CD14-positive monocyte (primary cell): ENCODE data around the gene ECM2. TPM values are rescaled to one million over a fixed set of nuclear protein-coding genes. Genes with fewer than 3 reads are reported as not detected.

ENCODE experiments used
- DNase-seq, 3 donors: peaks; one replicate each; pipeline ENCODE4 v3.0.0-alpha.2; 2011 to 2022
- H2AFZ ChIP-seq: 2 replicates; pipeline ENCODE4 v1.6.0; 2012; ENCODE audit warnings: mild to moderate bottlenecking, low read depth, low read length, inconsistent platforms; ENCODE audit not compliant: insufficient read depth, poor library complexity, severe bottlenecking
- H3K27ac ChIP-seq, 2 donors: 1 replicate in 1 of 2; 2 replicates in 1 of 2; pipeline ENCODE4 v1.5.1; 2012 to 2013; ENCODE audit warnings: low read length in 2 of 2, control low read depth in 1 of 2, inconsistent platforms in 1 of 2, low read depth in 1 of 2, mild to moderate bottlenecking in 1 of 2
- H3K27me3 ChIP-seq, 2 donors: one replicate each; pipeline versions ENCODE4 v1.6.0 to v1.6.1; 2011 to 2013; ENCODE audit warnings: low read length in 2 of 2; ENCODE audit not compliant: control insufficient read depth in 2 of 2, insufficient read depth in 2 of 2
- H3K36me3 ChIP-seq, 2 donors: replicated peaks in 1 of 2; 1 replicate in 1 of 2; 2 replicates in 1 of 2; pipeline versions ENCODE4 v1.5.1 to v1.6.1; 2012 to 2013; ENCODE audit warnings: low read length in 2 of 2, control low read depth in 1 of 2, inconsistent platforms in 1 of 2, mild to moderate bottlenecking in 1 of 2; ENCODE audit not compliant: insufficient read depth in 2 of 2, control insufficient read depth in 1 of 2
- H3K4me1 ChIP-seq, 2 donors: 1 replicate in 1 of 2; 2 replicates in 1 of 2; pipeline versions ENCODE4 v1.5.1 to v1.6.1; 2012 to 2013; ENCODE audit warnings: low read length in 2 of 2, control low read depth in 1 of 2, inconsistent platforms in 1 of 2, mild to moderate bottlenecking in 1 of 2, moderate library complexity in 1 of 2; ENCODE audit not compliant: insufficient read depth in 2 of 2, control insufficient read depth in 1 of 2
- H3K4me2 ChIP-seq: replicated peaks from 2 replicates; pipeline ENCODE3; 2012; ENCODE audit warnings: low read length, moderate library complexity, mild to moderate bottlenecking; ENCODE audit not compliant: poor library complexity, severe bottlenecking; ENCODE audit errors: extremely low read depth
- H3K4me3 ChIP-seq, 3 experiments: fragments of 200-600 bp in 1 of 3; sonication (generic) in 1 of 3; replicated peaks in 1 of 3; 1 replicate in 2 of 3; 2 replicates in 1 of 3; pipeline ENCODE4 v1.5.1; 2011 to 2013; ENCODE audit warnings: low read length in 3 of 3, mild to moderate bottlenecking in 3 of 3, control low read depth in 2 of 3, low read depth in 2 of 3, inconsistent platforms in 1 of 3, moderate library complexity in 1 of 3
- H3K79me2 ChIP-seq: 2 replicates; pipeline ENCODE4 v1.6.0; 2012; ENCODE audit warnings: mild to moderate bottlenecking, control low read depth, inconsistent platforms, low read length, moderate library complexity; ENCODE audit not compliant: insufficient read depth
- H3K9ac ChIP-seq: 2 replicates; pipeline ENCODE4 v1.6.0; 2017; ENCODE audit warnings: low read length, mild to moderate bottlenecking; ENCODE audit not compliant: insufficient read depth, poor library complexity, severe bottlenecking
- H3K9me3 ChIP-seq, 2 donors: replicated peaks in 1 of 2; 1 replicate in 1 of 2; 2 replicates in 1 of 2; pipeline versions ENCODE4 v1.5.1 to v1.6.1; 2012 to 2013; ENCODE audit warnings: low read length in 2 of 2, control low read depth in 1 of 2; ENCODE audit not compliant: control insufficient read depth in 1 of 2, insufficient read depth in 1 of 2
- H4K20me1 ChIP-seq: 2 replicates; pipeline ENCODE4 v1.6.0; 2012; ENCODE audit warnings: mild to moderate bottlenecking, low read length, control low read depth, moderate library complexity; ENCODE audit not compliant: insufficient read depth
- H3K27ac Mint-ChIP-seq, 7 donors: one replicate each; pipeline ENCODE4 v1.8.0; 2020; ENCODE audit warnings: mild to moderate bottlenecking in 7 of 7, mixed read lengths in 7 of 7, moderate library complexity in 6 of 7, inconsistent platforms in 2 of 7
- H3K27me3 Mint-ChIP-seq, 3 donors: one replicate each; pipeline ENCODE4 v1.8.0; 2021 to 2022; ENCODE audit warnings: low read depth in 3 of 3, mild to moderate bottlenecking in 3 of 3, mixed read lengths in 3 of 3, moderate library complexity in 3 of 3, inconsistent platforms in 1 of 3
- H3K36me3 Mint-ChIP-seq, 2 donors: one replicate each; pipeline ENCODE4 v1.8.0; 2020; ENCODE audit warnings: mixed read lengths in 2 of 2, inconsistent platforms in 1 of 2, mild to moderate bottlenecking in 1 of 2
- H3K4me1 Mint-ChIP-seq: one replicate; pipeline ENCODE4 v1.8.0; 2020; ENCODE audit warnings: mild to moderate bottlenecking, mixed read lengths
- H3K4me3 Mint-ChIP-seq, 2 donors: one replicate each; pipeline ENCODE4 v1.8.0; 2020; ENCODE audit warnings: mild to moderate bottlenecking in 2 of 2, mixed read lengths in 2 of 2, moderate library complexity in 1 of 2
- H3K9me3 Mint-ChIP-seq, 7 donors: one replicate each; pipeline ENCODE4 v1.8.0; 2020 to 2022; ENCODE audit warnings: mixed read lengths in 7 of 7, mild to moderate bottlenecking in 6 of 7, moderate library complexity in 6 of 7, inconsistent platforms in 2 of 7
- CTCF ChIP-seq: fragments of 200-600 bp; IDR thresholded peaks from one replicate; pipeline ENCODE4 v1.8.0; 2022; ENCODE audit warnings: antibody characterized with exemption, mild to moderate bottlenecking
- WGBS: methylation state at CpG from one replicate; pipeline ENCODE4 v1.1.5; 2013; ENCODE audit warnings: missing lambda C conversion rate; ENCODE audit not compliant: insufficient coverage; 5-methylcytosine and 5-hydroxymethylcytosine counted together
- intact Hi-C, 2 donors: fragments of 100-400 bp; cut with micrococcal nuclease; formaldehyde crosslinking; loops; one replicate each; pipeline versions ENCODE4 v1.15.0 to v1.15.1; 2023
- polyA plus RNA-seq, 3 donors: library from polyadenylated mRNA; depleted of rRNA in 1 of 3; unstranded in 2 of 3; stranded (reverse) in 1 of 3; fragments of 300-500 nt in 2 of 3; fragments of >200 nt in 1 of 3; fragmentation: Illumina TruSeq in 2 of 3; gene quantifications; 1 replicate in 2 of 3; 2 replicates in 1 of 3; pipeline ENCODE4 v1.2.3, GENCODE V29; 2012 to 2021

The ECM2 gene
- polyA plus RNA-seq, 3 donors, result 0.15 TPM; not detected in 2

- Histone ChIP-seq H3K36me3 (no peaks in the 10 kb centered on the region), H3K79me2 (no peaks in the 10 kb centered on the region), H3K27ac (no peak overlapping the region), H3K9me3 (no peaks in the 10 kb centered on the region), H3K4me2 (no peak overlapping the region), H3K4me1 (no peaks in the 10 kb centered on the region), H4K20me1 (no peaks in the 10 kb centered on the region), H3K4me3 (no peak overlapping the region), H3K27me3 (no peaks in the 10 kb centered on the region), H3K9ac (no peak overlapping the region), H2AFZ (no peak overlapping the region)
- Mint-ChIP-seq H3K27ac (no peak overlapping the region), H3K4me1 (no peaks in the 10 kb centered on the region), H3K4me3 (no peak overlapping the region), H3K27me3 (peaks cover 0 to 3% (median 0%) of the 10 kb centered on the region in 3 donors), H3K36me3 (peaks cover 1 to 3% of the 10 kb centered on the region in 2 donors), H3K9me3 (no peaks in the 10 kb centered on the region)
- intact Hi-C loops, result no loop called here
- TF ChIP-seq CTCF, result no peak
- WGBS, result 100% methylated on average over 1 of the region's 5 CpGs
- DNase-seq, result no peak
These were observed 39.2 kb downstream of the ECM2 start for GRCh38 chr9:92496396-92497176.

DNA sequence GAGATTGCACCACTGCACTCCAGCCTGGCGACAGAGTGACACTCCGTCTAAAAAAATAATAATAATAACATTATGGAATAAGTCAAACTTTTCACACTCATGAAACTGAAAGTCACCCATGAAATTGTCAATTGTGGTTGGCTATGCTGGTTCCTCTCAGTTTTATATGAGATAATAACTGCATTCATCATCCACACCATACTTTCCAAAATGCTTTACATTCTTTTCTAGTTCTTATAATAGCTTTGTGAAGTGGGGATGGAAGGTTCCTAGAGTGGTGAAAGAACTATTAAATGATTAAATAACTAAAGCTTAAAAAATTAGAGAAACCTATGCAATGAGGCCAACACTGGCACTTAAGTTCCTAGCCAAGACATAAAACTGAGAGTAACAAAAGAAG is 40.9 kb downstream of the ECM2 start:
- no peak overlapping the region for H3K4me3 Mint-ChIP-seq
- Histone ChIP-seq H3K27ac (no peak overlapping the region), H3K4me1 (no peaks in the 10 kb centered on the region), H3K36me3 (no peaks in the 10 kb centered on the region), H2AFZ (no peak overlapping the region), H3K9me3 (no peaks in the 10 kb centered on the region), H3K79me2 (no peaks in the 10 kb centered on the region), H3K4me3 (no peak overlapping the region), H4K20me1 (no peaks in the 10 kb centered on the region), H3K9ac (no peak overlapping the region), H3K4me2 (no peak overlapping the region), H3K27me3 (no peaks in the 10 kb centered on the region)
- no peak for TF ChIP-seq CTCF
- peaks cover 1 to 3% of the 10 kb centered on the region in 2 donors for H3K36me3 Mint-ChIP-seq
- no peak for DNase-seq
- H3K9me3 Mint-ChIP-seq, result no peaks in the 10 kb centered on the region
- H3K4me1 Mint-ChIP-seq, result peaks cover 3% of the 10 kb centered on the region
- peaks cover 0 to 3% (median 0%) of the 10 kb centered on the region in 3 donors for H3K27me3 Mint-ChIP-seq
- no CpG with 5 or more reads among the region's 2 CpGs for WGBS
- intact Hi-C loops, result no loop called here
- H3K27ac Mint-ChIP-seq, result no peak overlapping the region
